BE2C (cell line): Measurements from ENCODE around the gene HOMER2.

Experiments used
- DNase-seq: peaks from one replicate; pipeline ENCODE4 v3.0.0-alpha.2; 2020
- H3K27me3 ChIP-seq: fragments of 250-450 bp; sonication (Bioruptor Pico); 2 replicates; pipeline ENCODE4 v1.5.1; 2020; ENCODE audit warnings: mild to moderate bottlenecking
- H3K36me3 ChIP-seq: fragments of 250-450 bp; sonication (Bioruptor Pico); 2 replicates; pipeline ENCODE4 v1.5.1; 2020; ENCODE audit warnings: mild to moderate bottlenecking
- H3K4me1 ChIP-seq: fragments of 250-450 bp; sonication (Bioruptor Pico); 2 replicates; pipeline ENCODE4 v1.5.1; 2020
- H3K4me3 ChIP-seq: 2 replicates; pipeline ENCODE4 v1.5.1; 2011; ENCODE audit warnings: low read depth, low read length
- H3K9me3 ChIP-seq: fragments of 250-450 bp; sonication (Bioruptor Pico); 2 replicates; pipeline ENCODE4 v1.5.1; 2020
- TF ChIP-seq, protein P1 (sequence below): IDR thresholded peaks from 2 replicates; pipeline ENCODE4 v1.5.1; 2012; ENCODE audit warnings: mild to moderate bottlenecking, low read depth, low read length

The HOMER2 gene

GRCh38 chr15:82799183-82799841, 153.2 kb downstream of the HOMER2 start:
- no peak for DNase-seq
- TF ChIP-seq, protein P1, sequence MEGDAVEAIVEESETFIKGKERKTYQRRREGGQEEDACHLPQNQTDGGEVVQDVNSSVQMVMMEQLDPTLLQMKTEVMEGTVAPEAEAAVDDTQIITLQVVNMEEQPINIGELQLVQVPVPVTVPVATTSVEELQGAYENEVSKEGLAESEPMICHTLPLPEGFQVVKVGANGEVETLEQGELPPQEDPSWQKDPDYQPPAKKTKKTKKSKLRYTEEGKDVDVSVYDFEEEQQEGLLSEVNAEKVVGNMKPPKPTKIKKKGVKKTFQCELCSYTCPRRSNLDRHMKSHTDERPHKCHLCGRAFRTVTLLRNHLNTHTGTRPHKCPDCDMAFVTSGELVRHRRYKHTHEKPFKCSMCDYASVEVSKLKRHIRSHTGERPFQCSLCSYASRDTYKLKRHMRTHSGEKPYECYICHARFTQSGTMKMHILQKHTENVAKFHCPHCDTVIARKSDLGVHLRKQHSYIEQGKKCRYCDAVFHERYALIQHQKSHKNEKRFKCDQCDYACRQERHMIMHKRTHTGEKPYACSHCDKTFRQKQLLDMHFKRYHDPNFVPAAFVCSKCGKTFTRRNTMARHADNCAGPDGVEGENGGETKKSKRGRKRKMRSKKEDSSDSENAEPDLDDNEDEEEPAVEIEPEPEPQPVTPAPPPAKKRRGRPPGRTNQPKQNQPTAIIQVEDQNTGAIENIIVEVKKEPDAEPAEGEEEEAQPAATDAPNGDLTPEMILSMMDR = no peak
- Histone ChIP-seq H3K36me3 (no peaks in the 10 kb centered on the region), H3K4me3 (no peak overlapping the region), H3K9me3 (no peaks in the 10 kb centered on the region), H3K4me1 (no peaks in the 10 kb centered on the region), H3K27me3 (peaks cover 32% of the 10 kb centered on the region)
